GM18907 (cell line): ENCODE measurements around the gene WRNIP1.

ENCODE experiments used
- ATAC-seq: cut with Tn5 transposase; IDR thresholded peaks from one replicate; pipeline ENCODE4 v1.9.1; 2021; ENCODE audit warnings: mild to moderate bottlenecking, moderate library complexity; ENCODE audit not compliant: unreplicated experiment

The WRNIP1 gene

GRCh38 chr6:2803731-2804429, 38.7 kb downstream of the WRNIP1 start:
- ATAC-seq = no peak

GRCh38 chr6:2804516-2804915, 39.3 kb downstream of the WRNIP1 start:
- ATAC-seq = no peak

GRCh38 chr6:2805031-2805430, 39.8 kb downstream of the WRNIP1 start:
- ATAC-seq = no peak

GRCh38 chr6:2806644-2807043, 41.5 kb downstream of the WRNIP1 start:
- ATAC-seq = no peak

DNA sequence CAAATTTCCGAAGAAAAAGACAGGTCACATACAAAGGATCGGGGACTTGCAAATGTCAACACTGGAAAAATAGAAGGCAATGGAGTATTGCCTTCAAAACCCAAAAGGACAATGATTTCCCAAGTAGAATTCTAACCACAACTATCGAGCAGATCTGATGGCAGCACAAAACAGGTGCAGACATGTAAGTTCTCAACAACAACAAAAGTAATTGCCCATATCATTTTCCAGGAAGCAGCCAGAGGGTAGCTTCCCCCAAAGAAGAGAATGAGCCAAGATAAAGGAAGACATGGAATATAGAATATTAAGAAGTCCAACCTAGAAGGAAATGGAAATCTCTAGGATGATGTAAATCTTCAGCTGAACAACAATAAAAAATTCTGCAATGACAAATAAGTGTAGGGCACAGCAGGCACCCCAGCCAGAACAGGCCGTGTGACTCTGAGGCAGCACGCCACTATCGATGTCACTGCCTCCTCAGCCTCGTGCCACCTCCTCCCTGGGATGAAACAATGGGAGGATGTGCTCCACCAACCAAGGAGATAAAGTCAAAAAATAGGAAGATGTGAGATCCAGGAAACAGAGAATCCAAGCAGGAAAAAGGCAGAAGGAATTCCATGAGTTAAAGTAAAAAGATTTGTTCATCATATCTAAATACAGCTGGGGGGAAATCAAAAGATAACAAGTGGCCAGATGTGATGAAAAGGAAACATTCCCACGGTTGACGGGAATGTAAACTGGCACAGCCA, 42.3 kb downstream of the WRNIP1 start:
- no peak for ATAC-seq

DNA sequence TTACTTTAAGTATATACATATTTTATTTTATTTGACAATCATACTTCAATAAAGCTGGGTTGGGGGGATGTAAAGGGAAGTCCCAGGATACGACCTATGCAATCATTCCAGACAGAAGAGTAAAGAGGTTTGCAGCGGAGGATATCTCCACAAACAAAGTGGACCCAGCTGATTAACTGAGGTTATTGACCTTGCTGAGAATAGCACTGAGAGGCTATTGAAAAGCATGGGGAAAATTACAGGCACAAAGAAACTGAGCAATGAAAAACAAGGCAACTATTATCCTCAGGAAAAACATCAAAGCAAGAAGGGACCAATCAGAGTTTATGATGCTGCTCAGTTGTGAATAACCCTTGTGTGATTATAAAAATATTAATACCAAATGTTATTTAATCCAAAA, 43.8 kb downstream of the WRNIP1 start:
- no peak for ATAC-seq

- ATAC-seq = no peak
Observed at GRCh38 chr6:2810092-2810671, 45.0 kb downstream of the WRNIP1 start.

GRCh38 chr6:2812695-2813094, 47.5 kb downstream of the WRNIP1 start:
- no peak for ATAC-seq

- no peak for ATAC-seq
Observed at GRCh38 chr6:2816158-2816557, 51.0 kb downstream of the WRNIP1 start.

DNA sequence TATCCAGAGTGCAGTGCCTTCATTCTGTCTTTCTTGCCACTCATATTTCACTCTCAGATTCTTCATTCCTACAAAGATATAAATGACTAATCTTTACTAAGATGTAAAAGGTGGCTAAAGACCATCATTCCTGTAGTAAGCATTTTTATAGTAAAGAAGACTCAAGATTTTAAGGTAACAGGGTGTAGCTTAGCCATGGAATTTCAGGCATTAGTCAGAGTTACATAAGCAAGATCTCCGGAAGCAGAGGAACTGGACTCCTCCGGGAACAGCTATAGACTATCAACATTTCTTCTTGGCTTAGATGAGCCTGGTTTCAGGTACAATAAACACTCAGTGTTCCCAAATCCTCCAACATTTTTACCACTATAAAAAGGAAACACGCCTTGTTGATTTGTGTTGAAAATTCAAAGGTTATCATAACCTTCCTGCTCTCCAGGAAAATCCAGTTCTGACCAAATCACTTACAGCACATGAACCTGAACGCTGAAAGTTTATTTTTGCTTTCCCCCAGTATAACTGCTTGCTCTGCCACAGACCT, 52.8 kb downstream of the WRNIP1 start:
- ATAC-seq = no peak

- no peak for ATAC-seq
Observed at GRCh38 chr6:2818593-2818992, 53.4 kb downstream of the WRNIP1 start.

DNA sequence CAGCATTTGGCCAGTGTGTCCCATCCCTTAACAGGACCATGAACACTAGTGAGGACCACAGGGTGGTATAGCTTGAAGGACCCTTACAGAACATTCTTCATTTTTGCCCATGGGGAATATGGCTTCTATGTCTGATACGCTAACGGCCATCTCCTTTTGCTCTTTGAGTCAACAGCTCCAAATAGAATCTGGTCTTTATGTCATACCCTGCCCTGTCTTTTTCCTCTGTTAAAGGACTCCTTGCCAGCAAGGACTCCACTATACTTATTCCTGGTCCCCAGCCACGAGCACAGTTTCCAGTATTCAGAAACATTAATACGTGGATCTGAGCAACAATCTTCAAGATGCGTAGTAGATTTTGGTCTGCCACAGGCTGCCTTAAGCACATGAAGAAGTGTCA, 53.9 kb downstream of the WRNIP1 start:
- ATAC-seq = no peak

GRCh38 chr6:2819978-2820377, 54.8 kb downstream of the WRNIP1 start:
- no peak for ATAC-seq

- no peak for ATAC-seq
Observed at GRCh38 chr6:2820415-2820814, 55.2 kb downstream of the WRNIP1 start.

DNA sequence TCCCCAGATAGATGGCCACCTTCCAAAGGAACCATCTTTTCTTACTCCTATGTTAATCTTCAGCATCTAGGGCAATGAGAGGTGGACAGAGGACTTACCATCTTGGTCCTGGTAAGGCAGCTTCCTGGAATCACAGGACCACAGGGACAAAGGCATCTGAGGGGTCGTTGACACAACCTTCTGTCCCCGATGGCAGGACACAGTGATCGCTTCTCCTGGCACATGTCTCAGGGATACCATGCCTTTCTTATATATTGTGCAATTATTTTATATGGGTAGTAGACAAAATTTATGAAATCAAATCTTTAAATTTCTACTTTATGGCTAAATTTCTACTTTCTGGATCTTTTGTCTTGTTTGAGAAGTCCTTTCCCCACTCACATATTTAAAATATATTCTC, 56.4 kb downstream of the WRNIP1 start:
- no peak for ATAC-seq

DNA sequence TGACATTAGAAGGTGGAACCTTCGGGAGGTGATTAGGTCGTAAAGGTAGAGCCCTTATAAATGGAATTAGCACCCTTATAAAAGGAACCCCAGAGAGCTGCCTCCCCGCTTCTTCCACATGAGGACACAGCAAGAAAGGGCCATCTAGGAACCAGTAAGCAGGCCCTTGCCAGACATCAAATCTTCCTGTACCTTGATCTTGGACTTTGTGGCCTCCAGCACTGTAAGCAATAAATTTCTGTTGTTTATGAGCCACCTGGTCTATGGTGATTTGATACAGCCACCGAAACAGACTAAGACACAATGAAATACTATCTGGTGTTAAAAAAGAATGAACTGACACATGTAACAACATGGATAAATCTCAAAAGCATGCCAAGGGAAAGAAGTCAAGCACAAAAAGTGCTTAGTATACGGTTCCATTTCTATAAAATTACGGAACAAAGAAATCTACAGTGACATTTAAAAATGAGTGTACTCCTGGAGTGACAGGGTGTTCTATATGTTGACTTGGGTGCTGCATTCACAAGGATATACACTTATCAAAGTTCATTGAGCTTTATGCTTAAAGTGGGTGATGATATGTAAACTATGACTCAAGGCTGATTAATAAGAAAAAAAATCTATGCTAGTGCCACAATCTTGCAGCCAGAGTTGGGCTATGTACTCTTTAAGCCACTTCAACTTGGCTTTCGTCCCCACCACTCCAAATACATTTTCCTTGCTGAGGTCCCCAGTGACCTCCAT, 58.1 kb downstream of the WRNIP1 start:
- no peak for ATAC-seq

- ATAC-seq = no peak
Observed at GRCh38 chr6:2826131-2826530, 60.9 kb downstream of the WRNIP1 start.

DNA sequence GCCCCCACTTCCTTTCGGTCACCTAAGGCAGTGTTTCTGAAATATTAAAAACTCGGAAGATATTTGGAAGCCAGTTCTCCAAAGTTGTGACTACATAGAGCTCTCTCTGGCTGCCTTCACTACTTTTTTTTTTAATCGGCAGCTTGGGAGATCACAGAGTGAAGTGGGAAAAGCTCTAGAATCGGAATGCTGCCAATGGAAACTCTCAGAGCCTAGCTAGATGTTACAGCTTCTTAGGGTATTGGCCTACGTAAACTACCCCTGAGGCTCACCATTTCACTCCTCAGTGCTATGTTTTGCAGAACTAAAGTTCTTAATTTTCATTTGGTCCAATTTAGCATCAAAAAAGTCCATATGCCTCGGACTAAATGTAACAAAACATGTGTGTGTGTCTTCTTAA, 61.9 kb downstream of the WRNIP1 start:
- no peak for ATAC-seq

DNA sequence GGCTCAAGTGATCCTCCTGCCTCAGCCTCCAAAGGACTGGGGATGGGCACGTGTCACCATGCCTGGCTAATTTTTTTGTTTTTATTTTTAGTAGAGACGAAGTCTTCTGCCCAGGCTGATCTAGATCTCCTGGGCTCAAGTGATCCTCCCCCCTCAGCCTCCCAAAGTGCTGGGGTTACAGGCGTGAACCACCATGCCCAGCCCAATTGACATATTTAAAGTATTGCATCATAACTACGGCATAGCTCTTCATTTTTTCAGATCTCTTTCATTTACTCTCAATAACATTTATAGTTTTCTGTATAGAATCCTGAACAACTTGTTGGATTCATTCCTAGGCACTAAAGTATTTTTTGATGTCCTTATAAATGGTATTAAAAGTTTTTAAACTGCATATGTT, 63.4 kb downstream of the WRNIP1 start:
- ATAC-seq = no peak

DNA sequence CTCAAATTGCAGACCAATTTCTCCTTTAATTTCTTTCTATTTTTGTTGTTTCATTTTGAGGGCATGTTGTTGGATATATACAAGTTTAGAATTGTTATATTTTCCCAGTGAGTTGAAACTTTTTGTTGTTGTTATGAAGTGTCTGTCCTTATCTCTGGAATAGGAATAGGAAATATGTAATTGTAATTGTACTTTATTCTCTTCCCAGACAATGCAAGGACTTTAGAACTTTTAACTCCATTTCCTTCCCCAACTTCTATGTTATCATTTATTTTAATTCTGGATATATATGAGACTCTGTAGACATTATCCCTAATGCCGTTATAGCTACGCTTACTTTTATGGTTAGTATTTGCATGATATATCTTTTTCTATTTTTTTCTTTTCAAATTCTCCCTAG, 64.1 kb downstream of the WRNIP1 start:
- no peak for ATAC-seq

GRCh38 chr6:2830183-2830582, 65.0 kb downstream of the WRNIP1 start:
- no peak for ATAC-seq
